Activated naive CD4-positive, alpha-beta T cell treated with anti-CD3 and anti-CD28 coated beads, Interleukin-2, amount 50 U/mL, for 24 hours (primary cell): ENCODE data around the gene KLHL18.
A peak's percentile ranks its signal among the peaks of the same experiment; 100 is the strongest.
"Not testable (repeated sequence)": the region's sequence is repeated elsewhere in the genome, so short reads cannot be mapped to it uniquely, and the experiment has no call there.

Experiments
- H3K27ac Mint-ChIP-seq: one replicate; pipeline ENCODE4 v1.8.0; 2021; ENCODE audit warnings: mild to moderate bottlenecking, mixed read lengths
- H3K27me3 Mint-ChIP-seq: one replicate; pipeline ENCODE4 v1.8.0; 2021; ENCODE audit warnings: mixed read lengths
- H3K36me3 Mint-ChIP-seq: one replicate; pipeline ENCODE4 v1.8.0; 2021; ENCODE audit warnings: mixed read lengths
- H3K4me1 Mint-ChIP-seq: one replicate; pipeline ENCODE4 v1.8.0; 2021; ENCODE audit warnings: mixed read lengths
- H3K4me3 Mint-ChIP-seq: one replicate; pipeline ENCODE4 v1.8.0; 2021; ENCODE audit warnings: mild to moderate bottlenecking, mixed read lengths
- H3K9me3 Mint-ChIP-seq: one replicate; pipeline ENCODE4 v1.8.0; 2021; ENCODE audit warnings: mixed read lengths

KLHL18 gene

DNA sequence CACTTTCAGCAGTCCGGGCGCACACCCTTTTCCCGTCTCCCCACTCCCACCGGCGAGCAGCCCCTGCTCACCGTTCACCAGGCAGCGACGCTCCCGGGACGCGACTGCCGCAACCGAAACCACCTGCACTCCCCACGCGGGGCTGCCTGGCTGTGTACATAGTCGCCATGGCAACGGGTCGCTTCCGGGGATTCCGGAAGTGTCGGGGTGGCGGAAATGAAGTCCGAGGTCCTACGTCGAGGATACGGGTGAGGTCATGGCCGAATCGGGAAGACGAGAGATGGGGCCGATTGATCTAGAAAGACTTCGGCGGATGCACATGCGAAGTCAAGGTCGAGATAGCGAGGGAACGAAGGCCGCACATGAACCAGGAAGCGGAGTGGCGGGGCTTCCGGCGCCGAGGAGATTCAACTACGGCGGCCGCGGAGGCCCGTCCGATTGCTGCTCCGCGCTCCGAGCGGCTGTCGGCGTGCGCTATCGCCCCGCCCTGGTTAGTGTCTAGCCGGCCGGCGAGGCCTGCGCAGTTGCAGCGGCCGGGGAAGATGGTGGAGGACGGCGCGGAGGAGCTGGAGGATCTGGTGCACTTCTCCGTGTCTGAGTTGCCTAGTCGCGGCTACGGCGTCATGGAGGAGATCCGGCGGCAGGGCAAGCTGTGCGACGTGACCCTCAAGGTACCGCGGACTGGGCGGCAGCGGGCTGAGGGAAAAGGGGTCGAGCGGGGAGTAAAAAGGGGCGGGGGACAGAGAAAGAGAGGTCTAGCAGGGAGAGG, at the start of gene KLHL18, which contains the start of gene KIF9:
KLHL18 (plus strand) TSS at position 521 of the 769 bp plus-strand sequence; CDS start at position 543, 22 bp downstream.
KIF9 (minus strand) TSS at position 376 of the 769 bp plus-strand sequence. CDS start 5,425 bp downstream, outside the sequence.
- peaks cover 4% of the 10 kb centered on the region for H3K36me3 Mint-ChIP-seq
- H3K27ac Mint-ChIP-seq: peak within 1 kb of the TSS; percentile 99
- peak within 1 kb of the TSS; percentile 95 for H3K4me3 Mint-ChIP-seq
- no peaks in the 10 kb centered on the region for H3K9me3 Mint-ChIP-seq
- no peaks in the 10 kb centered on the region for H3K27me3 Mint-ChIP-seq
- peaks cover 51% of the 10 kb centered on the region for H3K4me1 Mint-ChIP-seq

DNA sequence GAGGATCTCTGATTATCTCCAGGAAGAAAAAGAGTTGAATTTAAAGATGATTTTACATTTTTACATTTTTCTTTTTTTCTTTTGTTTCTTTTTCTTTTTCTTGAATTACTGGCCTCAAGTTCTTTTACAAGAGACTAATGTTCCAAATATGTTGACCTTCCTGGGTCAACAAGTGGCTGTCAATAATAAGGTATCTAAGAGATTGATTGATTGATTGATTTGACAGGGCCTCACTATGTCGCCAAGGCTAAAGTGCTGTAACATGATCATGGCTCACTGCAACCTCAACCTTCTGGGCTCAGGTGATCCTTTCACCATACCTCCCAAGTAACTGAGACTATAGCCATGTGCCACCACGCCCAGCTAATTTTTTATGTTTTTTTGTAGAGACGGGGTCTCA, 44.7 kb upstream of the KLHL18 start:
- Mint-ChIP-seq H3K27ac (no peak overlapping the region), H3K9me3 (no peaks in the 10 kb centered on the region), H3K27me3 (no peaks in the 10 kb centered on the region), H3K4me1 (no peaks in the 10 kb centered on the region), H3K36me3 (no peaks in the 10 kb centered on the region), H3K4me3 (no peak overlapping the region)

DNA sequence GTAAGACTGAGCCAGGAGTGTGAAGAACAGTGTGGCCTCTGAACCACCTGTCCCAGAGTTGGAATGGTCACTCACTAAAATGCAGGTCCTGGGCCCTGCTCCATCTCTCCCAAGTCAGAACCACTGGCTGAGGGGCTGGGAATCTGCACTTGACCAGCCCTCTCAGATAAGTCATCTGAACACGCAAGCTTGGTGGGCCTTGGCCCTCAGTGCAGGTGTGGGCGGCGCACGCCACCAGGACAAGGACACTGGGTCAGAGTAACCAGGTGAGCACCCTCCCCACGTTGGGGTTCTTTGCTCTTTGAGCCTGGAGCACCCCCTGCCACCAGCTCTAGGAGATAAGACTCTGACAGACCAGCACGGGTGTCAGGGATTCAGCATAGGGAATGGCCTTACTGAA, 42.8 kb upstream of the KLHL18 start:
- no peaks in the 10 kb centered on the region for H3K9me3 Mint-ChIP-seq
- no peaks in the 10 kb centered on the region for H3K36me3 Mint-ChIP-seq
- H3K27me3 Mint-ChIP-seq: no peaks in the 10 kb centered on the region
- H3K27ac Mint-ChIP-seq: no peak overlapping the region
- no peak overlapping the region for H3K4me3 Mint-ChIP-seq
- no peaks in the 10 kb centered on the region for H3K4me1 Mint-ChIP-seq

DNA sequence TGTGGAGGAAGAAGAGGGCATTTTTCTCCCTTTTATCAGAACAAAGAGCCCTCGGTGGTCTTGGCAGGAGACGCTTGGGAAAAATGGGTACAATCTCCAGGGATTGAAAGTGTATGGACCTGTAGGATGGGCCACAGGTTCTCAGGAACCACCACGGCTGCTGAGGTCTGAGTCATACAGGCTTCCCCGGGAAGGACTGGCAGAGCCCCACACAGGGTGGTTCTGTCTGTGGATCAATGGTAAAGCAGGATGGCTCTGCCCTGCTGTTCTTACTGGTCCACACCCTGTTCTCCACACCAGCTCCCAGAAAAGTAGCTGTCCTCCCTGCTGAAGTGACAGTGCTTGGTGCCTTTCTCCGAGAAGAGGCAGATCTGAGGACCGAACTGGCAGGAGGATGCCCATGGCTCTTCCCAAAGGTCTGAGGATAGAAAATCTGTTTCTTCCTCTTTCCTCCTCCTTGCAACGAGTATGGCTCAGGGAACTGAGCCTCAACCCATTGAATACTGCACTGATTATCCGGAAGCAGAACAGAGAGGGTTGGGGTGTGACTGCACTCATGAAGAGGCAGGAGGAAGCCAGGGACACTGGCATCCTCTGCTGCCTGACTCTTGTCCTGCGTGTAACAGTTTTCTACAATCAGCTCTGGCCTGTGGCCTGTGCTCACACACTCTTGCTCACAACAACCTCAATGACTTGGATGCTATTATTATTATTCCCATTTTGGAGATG, 39.2 kb upstream of the KLHL18 start:
- H3K9me3 Mint-ChIP-seq: no peaks in the 10 kb centered on the region
- no peak overlapping the region for H3K27ac Mint-ChIP-seq
- no peaks in the 10 kb centered on the region for H3K4me1 Mint-ChIP-seq
- H3K36me3 Mint-ChIP-seq: no peaks in the 10 kb centered on the region
- H3K4me3 Mint-ChIP-seq: no peak overlapping the region
- no peaks in the 10 kb centered on the region for H3K27me3 Mint-ChIP-seq

DNA sequence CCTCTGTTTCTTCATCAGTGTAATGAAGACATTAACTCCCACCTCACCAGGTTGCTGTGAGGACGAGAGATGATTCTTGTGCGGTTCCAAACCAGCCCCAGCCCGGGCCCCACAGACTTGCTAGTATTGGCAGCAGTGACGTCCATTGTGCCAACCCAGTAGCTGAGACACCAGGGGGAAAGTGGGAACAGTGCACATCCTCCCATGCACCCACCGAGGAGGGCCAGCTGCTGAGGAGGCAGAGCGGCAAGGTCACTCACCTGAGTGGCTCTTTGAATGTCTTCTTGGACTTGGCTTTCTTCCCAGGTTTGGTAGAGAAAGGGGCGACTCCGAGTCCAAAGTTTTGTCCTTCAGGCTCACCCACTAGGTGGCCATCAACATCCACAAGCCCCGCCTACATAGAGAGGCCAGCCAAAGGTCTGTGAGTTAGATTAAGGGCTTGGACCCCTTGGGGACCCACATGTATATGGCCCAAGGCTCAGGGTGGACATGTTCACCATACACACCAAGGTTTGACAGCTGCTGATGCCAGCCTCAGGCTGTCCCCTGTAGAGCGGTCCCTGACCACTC, 38.1 kb upstream of the KLHL18 start:
- H3K9me3 Mint-ChIP-seq: no peaks in the 10 kb centered on the region
- no peak overlapping the region for H3K4me3 Mint-ChIP-seq
- H3K27ac Mint-ChIP-seq: no peak overlapping the region
- no peaks in the 10 kb centered on the region for H3K27me3 Mint-ChIP-seq
- no peaks in the 10 kb centered on the region for H3K36me3 Mint-ChIP-seq
- no peaks in the 10 kb centered on the region for H3K4me1 Mint-ChIP-seq

DNA sequence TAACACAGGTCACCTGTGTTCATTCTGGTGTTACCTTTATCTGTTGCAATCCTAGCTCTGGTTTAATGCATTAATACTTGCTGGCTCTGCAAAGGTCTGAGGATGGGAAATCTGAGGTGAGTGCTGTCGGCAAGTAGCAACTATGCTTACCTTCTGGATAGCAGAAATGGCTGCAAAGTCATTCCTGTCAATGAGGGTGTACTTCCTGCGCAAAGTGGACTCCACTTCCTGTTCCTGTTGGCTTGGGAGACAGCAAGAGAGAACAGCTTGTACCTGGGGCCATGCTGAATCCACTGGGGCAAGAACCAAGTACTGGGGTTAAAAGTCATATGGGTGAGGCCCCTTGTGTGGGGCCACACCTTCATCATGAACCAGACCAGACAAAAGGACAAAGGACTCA, 37.5 kb upstream of the KLHL18 start:
- Mint-ChIP-seq H3K9me3 (no peaks in the 10 kb centered on the region), H3K27me3 (no peaks in the 10 kb centered on the region), H3K27ac (no peak overlapping the region), H3K4me3 (no peak overlapping the region), H3K4me1 (no peaks in the 10 kb centered on the region), H3K36me3 (no peaks in the 10 kb centered on the region)

DNA sequence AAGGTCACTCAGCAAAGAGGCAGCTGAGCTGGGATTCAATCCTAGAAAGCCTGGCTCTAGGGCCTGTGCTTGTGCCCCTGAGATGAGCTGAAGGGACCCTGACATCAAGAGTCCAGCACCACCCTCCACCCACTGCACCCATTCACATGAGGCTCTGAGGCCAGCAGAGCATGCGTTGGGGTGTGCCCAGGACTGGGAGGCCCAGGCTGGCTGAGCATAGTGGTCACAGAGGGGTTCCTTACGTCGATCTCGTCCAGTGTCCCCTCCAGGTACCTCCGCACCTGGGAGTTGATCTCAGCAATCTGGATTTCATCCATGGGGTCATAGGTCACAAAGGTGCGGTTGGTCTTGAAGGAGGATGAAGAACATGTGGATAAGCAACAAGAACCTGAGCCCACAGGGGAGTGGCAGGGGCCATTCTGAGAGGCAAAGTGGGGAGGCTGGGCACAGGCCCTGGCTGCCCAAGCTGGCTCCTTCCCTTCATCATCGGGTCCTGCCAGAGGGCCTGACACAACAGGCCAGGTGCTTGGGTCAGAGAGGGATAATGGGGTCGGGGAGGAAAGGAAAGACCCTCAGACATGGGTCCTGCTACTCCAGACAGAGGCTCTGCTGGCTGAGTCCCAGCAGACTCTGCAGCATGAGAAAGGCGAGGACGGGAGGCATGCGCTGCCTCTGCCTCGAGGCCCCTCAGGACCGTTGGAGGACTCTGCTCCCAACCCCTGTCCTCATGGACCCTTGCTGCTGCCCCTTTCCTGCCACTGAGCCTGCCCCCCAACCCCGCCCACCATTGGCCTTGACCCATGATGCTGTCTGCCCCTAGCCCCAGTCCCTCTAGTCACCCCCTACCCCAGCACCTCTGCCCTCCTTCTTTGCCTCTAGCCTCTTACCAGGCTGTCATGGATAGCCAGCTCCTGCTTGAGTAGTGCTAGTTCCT, 35.3 kb upstream of the KLHL18 start:
- Mint-ChIP-seq H3K4me1 (no peaks in the 10 kb centered on the region), H3K36me3 (no peaks in the 10 kb centered on the region), H3K9me3 (no peaks in the 10 kb centered on the region), H3K4me3 (no peak overlapping the region), H3K27me3 (no peaks in the 10 kb centered on the region), H3K27ac (no peak overlapping the region)

DNA sequence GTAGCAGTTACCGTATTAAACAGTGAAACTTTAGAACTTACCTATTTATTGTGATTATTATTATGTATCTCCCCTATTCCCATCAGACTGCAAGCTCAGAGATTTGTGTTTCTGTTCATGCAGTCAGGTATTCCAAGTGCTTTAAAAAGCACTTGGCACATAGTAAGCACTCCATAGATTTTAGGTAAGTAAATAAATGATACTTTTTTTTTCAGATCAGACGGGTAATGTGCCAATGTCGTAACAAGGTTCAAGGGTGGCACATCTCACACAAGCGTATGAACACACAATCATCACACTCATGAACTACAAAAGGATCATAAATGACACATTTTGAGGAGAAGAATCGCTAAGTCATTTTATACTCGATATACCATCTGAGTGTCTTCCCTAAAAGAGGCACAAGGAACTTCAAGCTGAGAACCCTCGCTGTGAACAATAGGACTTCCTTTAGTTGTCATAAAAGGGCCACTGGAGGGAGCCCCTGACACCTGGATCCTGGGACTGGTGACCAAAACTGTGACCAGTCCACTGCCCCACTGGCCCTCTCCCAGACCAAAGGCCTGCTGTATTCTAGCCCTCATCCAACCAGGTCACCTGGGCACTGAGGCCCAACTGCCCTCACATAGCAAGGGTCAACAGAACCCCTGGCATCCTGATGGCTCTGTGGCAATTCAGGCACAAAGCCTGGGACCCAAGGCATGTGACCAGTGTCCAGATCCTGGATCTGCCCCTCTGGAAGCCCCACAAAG, 32.3 kb upstream of the KLHL18 start:
- no peak overlapping the region for H3K4me3 Mint-ChIP-seq
- H3K27ac Mint-ChIP-seq: no peak overlapping the region
- no peaks in the 10 kb centered on the region for H3K36me3 Mint-ChIP-seq
- H3K4me1 Mint-ChIP-seq: no peaks in the 10 kb centered on the region
- no peaks in the 10 kb centered on the region for H3K27me3 Mint-ChIP-seq
- H3K9me3 Mint-ChIP-seq: no peaks in the 10 kb centered on the region

DNA sequence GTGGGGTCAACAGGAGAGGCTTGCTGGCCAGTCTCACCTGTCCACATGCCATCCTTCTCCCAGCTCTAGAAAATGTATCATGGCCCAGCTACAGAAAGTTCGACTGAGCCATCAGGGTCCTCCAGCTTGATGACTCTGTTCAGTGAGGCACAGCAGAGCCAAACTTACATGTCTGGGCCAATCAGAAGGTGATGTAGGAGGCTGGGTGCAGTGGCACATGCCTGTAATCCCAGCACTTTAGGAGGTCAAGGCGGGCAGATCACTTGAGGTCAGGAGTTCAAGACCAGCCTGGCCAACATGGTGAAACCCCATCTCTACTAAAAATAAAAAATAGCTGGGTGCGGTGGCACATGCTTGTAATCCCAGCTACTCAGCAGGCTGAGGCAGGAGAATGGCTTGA, 31.7 kb upstream of the KLHL18 start:
- H3K9me3 Mint-ChIP-seq, H3K27me3 Mint-ChIP-seq, H3K27ac Mint-ChIP-seq, H3K4me3 Mint-ChIP-seq, H3K36me3 Mint-ChIP-seq, H3K4me1 Mint-ChIP-seq: not testable (repeated sequence)

DNA sequence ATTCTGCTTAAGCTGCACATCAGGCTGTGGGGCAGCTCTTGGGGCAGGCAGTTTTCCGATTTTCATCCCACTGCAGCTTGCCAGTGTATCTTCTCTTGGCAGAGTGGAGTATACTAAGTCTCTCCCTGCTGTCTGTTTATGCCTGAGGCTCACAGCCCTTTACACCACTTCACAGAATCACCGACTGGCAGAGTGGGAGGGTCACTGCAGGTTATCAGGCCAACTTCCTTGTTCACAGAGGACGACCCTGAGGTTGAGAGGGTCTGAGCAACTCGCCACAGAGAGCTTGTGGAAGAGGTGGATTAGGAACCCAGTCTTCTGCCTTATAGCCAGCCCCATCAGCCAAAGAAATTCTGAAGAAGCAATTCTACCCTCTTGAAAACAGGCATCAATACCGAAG, 31.1 kb upstream of the KLHL18 start:
- Mint-ChIP-seq H3K4me3 (no peak overlapping the region), H3K27me3 (no peaks in the 10 kb centered on the region), H3K27ac (no peak overlapping the region), H3K36me3 (no peaks in the 10 kb centered on the region), H3K9me3 (no peaks in the 10 kb centered on the region), H3K4me1 (no peaks in the 10 kb centered on the region)

DNA sequence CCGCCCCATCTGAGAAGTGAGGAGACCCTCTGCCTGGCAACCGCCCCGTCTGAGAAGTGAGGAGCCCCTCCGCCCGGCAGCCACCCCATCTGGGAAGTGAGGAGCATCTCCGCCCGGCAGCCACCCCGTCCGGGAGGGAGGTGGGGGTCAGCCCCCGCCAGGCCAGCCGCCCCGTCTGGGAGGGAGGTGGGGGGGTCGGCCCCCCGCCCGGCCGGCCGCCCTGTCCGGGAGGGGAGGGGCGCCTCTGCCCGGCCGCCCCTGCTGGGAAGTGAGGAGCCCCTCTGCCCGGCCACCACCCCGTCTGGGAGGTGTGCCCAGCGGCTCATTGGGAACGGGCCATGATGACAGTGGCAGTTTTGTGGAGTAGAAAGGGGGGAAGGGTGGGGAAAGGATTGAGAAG, 26.4 kb upstream of the KLHL18 start:
- H3K27ac Mint-ChIP-seq, H3K4me1 Mint-ChIP-seq, H3K27me3 Mint-ChIP-seq, H3K9me3 Mint-ChIP-seq, H3K36me3 Mint-ChIP-seq, H3K4me3 Mint-ChIP-seq: not testable (repeated sequence)

DNA sequence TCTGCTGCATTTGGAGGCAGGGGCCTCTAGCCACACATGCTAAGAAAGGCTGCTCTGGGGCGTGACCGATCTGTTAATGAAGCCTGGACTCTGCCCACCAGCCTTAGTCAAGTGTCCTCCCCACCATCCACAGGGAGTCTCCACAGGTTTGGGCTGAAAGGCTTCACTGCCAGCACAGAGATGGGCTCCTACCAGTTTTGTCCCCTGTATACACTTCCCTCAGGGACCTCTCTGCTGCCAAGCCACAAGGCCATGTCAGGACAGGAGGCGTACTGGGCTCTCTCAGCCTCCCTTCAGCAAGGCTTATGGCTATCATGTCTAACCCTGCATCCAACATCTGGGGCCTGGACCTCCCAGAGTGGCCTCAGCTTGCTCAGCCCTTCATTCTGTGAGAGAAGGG, 23.6 kb upstream of the KLHL18 start:
- Mint-ChIP-seq H3K4me3 (no peak overlapping the region), H3K9me3 (no peaks in the 10 kb centered on the region), H3K36me3 (no peaks in the 10 kb centered on the region), H3K4me1 (no peaks in the 10 kb centered on the region), H3K27ac (no peak overlapping the region), H3K27me3 (no peaks in the 10 kb centered on the region)

DNA sequence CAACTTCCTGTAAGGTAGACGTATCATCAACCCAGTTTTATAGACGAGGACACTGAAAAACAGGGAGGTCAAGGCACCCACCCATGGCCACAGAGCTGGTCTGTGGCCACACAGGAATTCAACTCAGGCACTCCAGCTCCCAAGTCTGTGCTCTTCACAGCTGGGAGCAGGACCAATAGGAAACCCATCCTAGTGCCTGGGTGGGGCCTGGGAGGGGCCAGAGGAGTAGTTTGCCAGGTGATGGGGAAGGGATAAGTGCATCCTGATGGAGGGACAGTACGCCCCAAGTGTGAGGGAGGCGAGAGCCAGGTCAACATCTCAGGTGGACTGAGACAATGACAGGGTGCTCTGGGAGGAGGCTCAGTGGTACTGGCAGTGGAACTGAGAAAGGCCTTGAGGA, 22.1 kb upstream of the KLHL18 start:
- no peaks in the 10 kb centered on the region for H3K36me3 Mint-ChIP-seq
- no peak overlapping the region for H3K27ac Mint-ChIP-seq
- no peaks in the 10 kb centered on the region for H3K27me3 Mint-ChIP-seq
- no peak overlapping the region for H3K4me3 Mint-ChIP-seq
- no peaks in the 10 kb centered on the region for H3K4me1 Mint-ChIP-seq
- H3K9me3 Mint-ChIP-seq: no peaks in the 10 kb centered on the region

DNA sequence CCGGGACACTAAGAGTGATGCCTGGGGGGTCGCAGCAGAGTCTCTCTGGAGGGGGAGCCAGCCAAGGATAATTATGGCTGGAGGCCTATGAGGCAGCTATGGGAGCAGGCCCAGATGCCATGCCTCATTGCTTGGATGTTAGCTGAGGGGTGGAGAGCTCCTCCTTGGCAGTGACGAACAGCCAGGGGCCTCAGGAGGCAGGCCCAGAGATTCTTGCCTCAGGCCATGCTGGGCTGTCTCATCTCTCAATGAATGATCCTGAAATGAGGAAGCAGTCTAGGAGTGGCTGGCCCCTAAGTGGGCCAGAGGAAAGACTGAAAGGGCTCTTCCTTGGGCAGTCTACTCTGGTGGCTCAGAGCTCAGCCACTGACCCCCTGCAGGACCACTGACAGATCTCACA, 21.4 kb upstream of the KLHL18 start:
- Mint-ChIP-seq H3K27ac (no peak overlapping the region), H3K27me3 (no peaks in the 10 kb centered on the region), H3K36me3 (no peaks in the 10 kb centered on the region), H3K4me3 (no peak overlapping the region), H3K4me1 (no peaks in the 10 kb centered on the region), H3K9me3 (no peaks in the 10 kb centered on the region)

DNA sequence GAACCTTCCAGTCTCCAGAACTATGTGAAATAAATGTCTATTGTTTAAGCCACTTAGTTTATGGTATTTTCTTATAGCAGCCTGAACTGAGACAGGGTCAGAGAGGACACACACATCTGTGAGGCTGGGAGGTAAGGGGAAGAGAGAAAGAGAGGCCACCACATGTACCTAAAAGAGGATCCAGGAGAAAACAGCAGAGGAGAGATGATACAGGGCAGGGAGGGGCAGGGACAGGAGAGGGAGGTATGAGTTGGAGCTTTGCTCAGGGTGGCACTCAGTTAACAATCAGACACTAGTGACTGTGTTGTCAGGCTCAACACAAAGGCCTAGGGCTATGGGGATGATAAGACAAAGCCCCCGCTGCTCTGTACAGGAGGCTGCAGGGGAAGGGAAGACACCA, 17.7 kb upstream of the KLHL18 start:
- Mint-ChIP-seq H3K27ac (no peak overlapping the region), H3K4me3 (no peak overlapping the region), H3K36me3 (no peaks in the 10 kb centered on the region), H3K4me1 (peaks cover 4% of the 10 kb centered on the region), H3K27me3 (no peaks in the 10 kb centered on the region), H3K9me3 (no peaks in the 10 kb centered on the region)
